Activated T-helper 2 cell treated with anti-CD3 and anti-CD28 coated beads, Interferon-gamma antibody, Interleukin-2, Interleukin-4, amounts not matched to agents 10 μg/mL and 5 μg/mL and 100 μg/mL, durations not matched to agents 14 hours and 24 hours and 36 hours (primary cell): ENCODE measurements around the gene NINJ2. TPM values are rescaled to one million over a fixed set of nuclear protein-coding genes. Genes with fewer than 3 reads are reported as not detected.

Source experiments
- DNase-seq: peaks from one replicate; pipeline ENCODE4 v3.0.0; 2021; ENCODE audit warnings: low spot score
- H3K27ac Mint-ChIP-seq: one replicate; pipeline ENCODE4 v1.8.0; 2021; ENCODE audit warnings: mixed read lengths
- H3K27me3 Mint-ChIP-seq: one replicate; pipeline ENCODE4 v1.8.0; 2021; ENCODE audit warnings: low read depth, mixed read lengths
- H3K36me3 Mint-ChIP-seq: one replicate; pipeline ENCODE4 v1.8.0; 2021; ENCODE audit warnings: low read depth, mixed read lengths
- H3K4me1 Mint-ChIP-seq: one replicate; pipeline ENCODE4 v1.8.0; 2021; ENCODE audit warnings: low read depth, mixed read lengths
- H3K4me3 Mint-ChIP-seq: one replicate; pipeline ENCODE4 v1.8.0; 2021; ENCODE audit warnings: low read depth, mild to moderate bottlenecking, moderate library complexity, mixed read lengths
- H3K9me3 Mint-ChIP-seq: one replicate; pipeline ENCODE4 v1.8.0; 2021; ENCODE audit warnings: mixed read lengths
- intact Hi-C: fragments of 100-400 bp; cut with micrococcal nuclease; formaldehyde crosslinking; loops from one replicate; pipeline ENCODE4 v1.15.1; 2023
- total RNA-seq: library from RNA; stranded (reverse); gene quantifications from 2 replicates; pipeline ENCODE4 v1.2.3, GENCODE V29; 2022

NINJ2 gene
- total RNA-seq, 1 donor from 2014 or later: 3.1 TPM

DNA sequence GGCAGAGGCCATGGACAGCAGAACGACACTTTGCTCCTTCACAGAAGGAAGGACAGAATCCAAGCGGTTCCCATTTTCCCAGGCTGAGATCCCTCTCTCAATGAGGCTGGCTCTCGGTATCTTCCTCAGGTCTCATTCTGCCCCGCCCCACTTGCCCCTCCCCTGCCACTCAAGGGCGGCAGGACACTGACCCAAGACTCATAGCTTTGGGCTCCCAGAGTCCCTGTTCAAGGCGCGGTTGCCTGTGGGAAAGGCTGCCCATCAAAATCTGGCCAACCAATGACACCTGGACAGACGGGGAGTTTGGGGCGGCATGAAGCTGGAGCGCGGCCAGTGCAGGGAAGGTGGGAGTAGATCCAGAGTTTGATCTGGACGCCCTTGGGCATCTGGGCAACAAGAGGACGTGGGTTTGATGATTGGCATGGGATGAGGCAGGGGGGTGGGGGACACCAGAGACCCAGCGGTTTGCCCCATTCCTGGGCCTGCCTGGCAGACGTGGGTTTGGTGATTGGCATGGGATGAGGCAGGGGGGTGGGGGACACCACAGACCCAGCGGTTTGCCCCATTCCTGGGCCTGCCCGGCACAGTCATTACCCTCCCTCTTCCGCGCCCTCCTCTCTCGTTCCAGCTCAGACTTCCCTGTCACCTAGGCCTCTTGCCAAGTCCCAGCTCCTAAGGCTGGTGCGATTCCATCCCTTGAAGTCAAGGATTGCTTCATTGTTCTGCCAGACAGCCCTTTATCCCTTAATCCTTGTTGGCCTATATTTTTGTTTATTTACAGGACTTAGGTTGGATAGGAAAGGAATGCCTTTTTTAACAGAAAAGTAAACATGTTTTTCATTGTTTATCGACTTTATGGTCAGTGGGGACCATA lies 92.1 kb downstream of the NINJ2 start:
- Mint-ChIP-seq H3K27ac (no peak overlapping the region), H3K36me3 (peaks cover 2% of the 10 kb centered on the region), H3K4me1 (peaks cover 37% of the 10 kb centered on the region), H3K9me3 (no peaks in the 10 kb centered on the region), H3K4me3 (peak overlapping the region; percentile 24), H3K27me3 (no peaks in the 10 kb centered on the region)
- intact Hi-C loops: no loop called here
- no peak for DNase-seq

- intact Hi-C loops: no loop called here
- H3K4me1 Mint-ChIP-seq: peaks cover 36% of the 10 kb centered on the region
- H3K9me3 Mint-ChIP-seq: no peaks in the 10 kb centered on the region
- H3K27ac Mint-ChIP-seq: no peak overlapping the region
- peak overlapping the region; percentile 24 for H3K4me3 Mint-ChIP-seq
- H3K27me3 Mint-ChIP-seq: no peaks in the 10 kb centered on the region
- DNase-seq: no peak
- H3K36me3 Mint-ChIP-seq: peaks cover 2% of the 10 kb centered on the region
Observed at GRCh38 chr12:570435-570920, 92.8 kb downstream of the NINJ2 start.

GRCh38 chr12:569803-570434 lies 93.3 kb downstream of the NINJ2 start:
- Mint-ChIP-seq H3K27me3 (no peaks in the 10 kb centered on the region), H3K36me3 (peaks cover 2% of the 10 kb centered on the region), H3K4me1 (peaks cover 32% of the 10 kb centered on the region), H3K9me3 (no peaks in the 10 kb centered on the region), H3K4me3 (peak overlapping the region; percentile 79), H3K27ac (peak overlapping the region; percentile 31)
- intact Hi-C loops: loop anchor here (5.0 kb wide), 1 partner anchor 1012 kb away; no protein-coding TSS in a partner anchor
- DNase-seq: peak; percentile 76

- H3K4me3 Mint-ChIP-seq: no peak overlapping the region
Observed at GRCh38 chr12:569091-569676, 94.1 kb downstream of the NINJ2 start.

GRCh38 chr12:568486-568885 lies 94.8 kb downstream of the NINJ2 start:
- no peak overlapping the region for H3K4me3 Mint-ChIP-seq
- peaks cover 33% of the 10 kb centered on the region for H3K4me1 Mint-ChIP-seq
- H3K27ac Mint-ChIP-seq: no peak overlapping the region

More at GRCh38 chr12:569091-569676, 94.1 kb downstream of the NINJ2 start:
- DNase-seq: no peak
- intact Hi-C loops: loop anchor here (5.0 kb wide), 1 partner anchor 1013 kb away; no protein-coding TSS in a partner anchor
- no peaks in the 10 kb centered on the region for H3K27me3 Mint-ChIP-seq
- no peaks in the 10 kb centered on the region for H3K9me3 Mint-ChIP-seq
- H3K4me1 Mint-ChIP-seq: peaks cover 28% of the 10 kb centered on the region
- H3K36me3 Mint-ChIP-seq: peaks cover 2% of the 10 kb centered on the region
- no peak overlapping the region for H3K27ac Mint-ChIP-seq

GRCh38 chr12:565589-566105 lies 97.6 kb downstream of the NINJ2 start:
- Mint-ChIP-seq H3K27ac (no peak overlapping the region), H3K36me3 (no peaks in the 10 kb centered on the region), H3K4me1 (peaks cover 42% of the 10 kb centered on the region), H3K27me3 (no peaks in the 10 kb centered on the region), H3K4me3 (no peak overlapping the region), H3K9me3 (no peaks in the 10 kb centered on the region)
- intact Hi-C loops: loop anchor here (5.0 kb wide), 1 partner anchor 1017 kb away; no protein-coding TSS in a partner anchor
- DNase-seq: no peak

More at GRCh38 chr12:568486-568885, 94.8 kb downstream of the NINJ2 start:
- intact Hi-C loops: loop anchor here (5.0 kb wide), 1 partner anchor 1014 kb away; no protein-coding TSS in a partner anchor
- H3K36me3 Mint-ChIP-seq: peaks cover under 1% of the 10 kb centered on the region
- no peaks in the 10 kb centered on the region for H3K9me3 Mint-ChIP-seq
- DNase-seq: no peak
- H3K27me3 Mint-ChIP-seq: no peaks in the 10 kb centered on the region

- Mint-ChIP-seq H3K9me3 (no peaks in the 10 kb centered on the region), H3K4me3 (no peak overlapping the region), H3K36me3 (peaks cover 3% of the 10 kb centered on the region), H3K27me3 (no peaks in the 10 kb centered on the region), H3K4me1 (peaks cover 42% of the 10 kb centered on the region), H3K27ac (no peak overlapping the region)
- intact Hi-C loops: loop anchor here (5.0 kb wide), 1 partner anchor 1017 kb away; no protein-coding TSS in a partner anchor
- DNase-seq: no peak
Observed at GRCh38 chr12:565161-565560, 98.1 kb downstream of the NINJ2 start.

GRCh38 chr12:563787-564298 lies 99.4 kb downstream of the NINJ2 start:
- H3K27me3 Mint-ChIP-seq: no peaks in the 10 kb centered on the region
- peak overlapping the region; percentile 72 for H3K27ac Mint-ChIP-seq
- H3K36me3 Mint-ChIP-seq: peaks cover 15% of the 10 kb centered on the region
- peaks cover 38% of the 10 kb centered on the region for H3K4me1 Mint-ChIP-seq
- no peak for DNase-seq
- no peaks in the 10 kb centered on the region for H3K9me3 Mint-ChIP-seq
- intact Hi-C loops: loop anchor here (5.0 kb wide), 1 partner anchor 383 kb away; the partner anchor contains the start of gene RAD52
- peak overlapping the region; percentile 40 for H3K4me3 Mint-ChIP-seq

DNA sequence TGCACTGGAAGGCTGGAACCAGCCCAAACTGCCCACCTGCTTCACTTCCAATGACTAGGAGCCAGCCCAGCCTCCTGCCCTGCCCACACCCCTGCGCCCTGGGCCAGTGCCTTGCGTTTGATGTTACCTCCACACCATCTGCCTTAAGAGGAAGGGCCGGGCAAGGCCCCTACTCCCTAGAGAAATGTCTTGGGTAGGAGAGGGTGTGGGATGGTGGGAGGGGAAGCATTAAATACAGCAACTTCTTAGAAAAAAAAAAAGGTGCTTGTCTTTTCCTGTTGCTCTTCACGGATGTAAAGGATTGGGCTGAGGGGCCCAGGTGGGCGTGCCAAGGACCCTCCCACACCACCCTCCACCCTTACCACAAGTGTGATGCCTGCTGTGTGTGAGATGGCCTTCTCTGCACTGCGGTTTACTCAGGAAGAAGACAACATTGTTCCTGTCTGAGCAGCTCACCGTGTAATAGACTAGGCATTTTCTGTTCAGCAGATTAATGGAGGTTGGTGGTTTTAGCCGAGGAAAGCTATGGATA lies 99.9 kb downstream of the NINJ2 start:
- no peaks in the 10 kb centered on the region for H3K9me3 Mint-ChIP-seq
- H3K27ac Mint-ChIP-seq: peak overlapping the region; percentile 72
- no peaks in the 10 kb centered on the region for H3K27me3 Mint-ChIP-seq
- DNase-seq: peak; percentile 68
- H3K4me1 Mint-ChIP-seq: peaks cover 36% of the 10 kb centered on the region
- H3K4me3 Mint-ChIP-seq: peak overlapping the region; percentile 40
- intact Hi-C loops: loop anchor here (5.0 kb wide), 1 partner anchor 384 kb away; the partner anchor contains the start of gene RAD52
- H3K36me3 Mint-ChIP-seq: peaks cover 19% of the 10 kb centered on the region

DNA sequence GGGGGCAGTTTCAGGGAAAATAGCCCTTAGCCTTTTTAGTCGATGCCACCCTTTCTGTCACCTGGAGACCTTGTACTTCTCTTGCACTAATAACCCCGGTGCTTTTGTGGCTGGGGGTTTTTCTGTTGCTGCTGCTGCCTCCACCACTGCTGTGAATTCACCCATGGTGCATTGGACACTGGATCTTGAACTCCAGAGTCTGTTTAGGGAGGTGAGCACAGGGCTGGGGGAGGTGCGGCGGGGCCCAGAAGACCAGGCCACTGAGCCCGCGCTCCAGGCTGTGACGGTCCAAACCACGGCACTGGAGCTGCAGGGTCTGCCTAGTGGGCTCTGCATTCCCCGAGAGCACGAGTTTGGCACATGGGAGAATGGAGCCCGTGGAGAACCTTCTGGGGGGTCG lies 100.6 kb downstream of the NINJ2 start:
- Mint-ChIP-seq H3K27ac (peak overlapping the region; percentile 72), H3K36me3 (peaks cover 26% of the 10 kb centered on the region), H3K4me3 (no peak overlapping the region), H3K27me3 (no peaks in the 10 kb centered on the region), H3K9me3 (no peaks in the 10 kb centered on the region), H3K4me1 (peaks cover 34% of the 10 kb centered on the region)
- intact Hi-C loops: loop anchor here (1.0 to 5.0 kb wide), 2 partner anchors 9 to 385 kb away; partner anchors contain the start of gene RAD52
- no peak for DNase-seq

GRCh38 chr12:561908-562593 lies 101.2 kb downstream of the NINJ2 start:
- Mint-ChIP-seq H3K9me3 (no peaks in the 10 kb centered on the region), H3K27ac (peak overlapping the region; percentile 15), H3K27me3 (no peaks in the 10 kb centered on the region), H3K4me3 (peak overlapping the region; percentile 22), H3K36me3 (peaks cover 30% of the 10 kb centered on the region), H3K4me1 (peaks cover 32% of the 10 kb centered on the region)
- intact Hi-C loops: loop anchor here (1.0 to 5.0 kb wide), 2 partner anchors 9 to 385 kb away; partner anchors contain the start of gene RAD52
- no peak for DNase-seq
